Muscle layer of duodenum (tissue), 2 donors: Measurements from ENCODE around the gene DCLK1.

Experiments used
- H3K27ac ChIP-seq: one replicate; pipeline ENCODE4 v1.7.0; 2013; ENCODE audit warnings: mild to moderate bottlenecking, low read length
- H3K27me3 ChIP-seq: one replicate; pipeline ENCODE4 v1.7.0; 2013; ENCODE audit warnings: low read depth, mild to moderate bottlenecking, control low read depth, low read length
- H3K36me3 ChIP-seq, 2 donors: one replicate each; pipeline ENCODE4 v1.7.0; 2013; ENCODE audit warnings: low read length in 2 of 2, control low read depth in 1 of 2, mild to moderate bottlenecking in 1 of 2; ENCODE audit not compliant: insufficient read depth in 2 of 2, control insufficient read depth in 1 of 2
- H3K4me1 ChIP-seq, 2 donors: one replicate each; pipeline ENCODE4 v1.7.0; 2013; ENCODE audit warnings: low read length in 2 of 2, mild to moderate bottlenecking in 2 of 2, control low read depth in 1 of 2, moderate library complexity in 1 of 2; ENCODE audit not compliant: insufficient read depth in 2 of 2, control insufficient read depth in 1 of 2
- H3K4me3 ChIP-seq, 2 donors: one replicate each; pipeline ENCODE4 v1.7.0; 2013; ENCODE audit warnings: low read length in 2 of 2, low read depth in 1 of 2, mild to moderate bottlenecking in 1 of 2
- H3K9me3 ChIP-seq, 2 donors: one replicate each; pipeline ENCODE4 v1.7.0; 2013; ENCODE audit warnings: low read length in 2 of 2, control low read depth in 1 of 2, mild to moderate bottlenecking in 1 of 2; ENCODE audit not compliant: control insufficient read depth in 1 of 2
- donor health status: healthy.

DCLK1 gene

DNA sequence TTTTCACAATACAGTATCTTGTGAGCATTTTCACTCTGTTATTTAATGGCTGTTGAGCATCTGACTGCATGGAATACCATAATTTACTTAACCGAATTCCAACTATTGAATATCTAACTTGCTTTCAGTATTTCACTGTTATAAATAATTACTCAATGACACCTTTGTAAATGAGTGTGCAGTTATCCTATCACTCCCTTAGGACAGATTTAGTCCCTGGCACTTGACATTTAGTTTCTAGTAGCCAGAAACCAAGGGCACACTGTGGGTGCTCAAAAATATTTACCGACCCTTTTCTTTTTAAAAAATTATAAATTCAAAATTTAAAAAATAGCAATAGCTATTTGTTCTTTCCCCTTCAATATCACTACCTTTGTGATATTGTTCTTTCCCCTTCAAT lies 258.8 kb downstream of the DCLK1 start:
- Histone ChIP-seq H3K4me1 (no peaks in the 10 kb centered on the region), H3K27me3 (no peaks in the 10 kb centered on the region), H3K9me3 (no peaks in the 10 kb centered on the region), H3K27ac (no peak overlapping the region), H3K4me3 (no peak overlapping the region), H3K36me3 (peaks cover 0 to 5% of the 10 kb centered on the region in 2 donors)

DNA sequence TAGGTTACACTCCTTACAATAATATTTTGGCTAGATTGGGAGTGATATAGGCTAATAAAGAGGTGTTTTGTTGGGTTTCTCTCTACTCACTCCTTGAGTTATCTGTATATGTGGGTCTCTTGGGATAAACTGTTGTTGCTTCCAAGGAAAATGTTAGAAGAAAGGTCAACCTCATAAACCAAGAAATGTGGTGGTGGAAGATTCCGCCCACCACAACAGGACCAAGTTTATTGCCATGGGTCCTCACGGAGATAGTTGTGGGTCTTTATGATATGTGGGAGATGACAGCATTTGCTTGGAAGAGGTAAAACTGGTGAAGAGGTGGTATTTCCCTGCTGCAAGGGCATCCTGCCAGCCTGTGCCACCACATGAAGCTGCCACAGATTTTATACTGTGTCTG lies 259.6 kb downstream of the DCLK1 start:
- Histone ChIP-seq H3K27ac (no peak overlapping the region), H3K4me1 (no peaks in the 10 kb centered on the region), H3K4me3 (no peak overlapping the region), H3K36me3 (peaks cover 0 to 5% of the 10 kb centered on the region in 2 donors), H3K27me3 (no peaks in the 10 kb centered on the region), H3K9me3 (no peaks in the 10 kb centered on the region)

DNA sequence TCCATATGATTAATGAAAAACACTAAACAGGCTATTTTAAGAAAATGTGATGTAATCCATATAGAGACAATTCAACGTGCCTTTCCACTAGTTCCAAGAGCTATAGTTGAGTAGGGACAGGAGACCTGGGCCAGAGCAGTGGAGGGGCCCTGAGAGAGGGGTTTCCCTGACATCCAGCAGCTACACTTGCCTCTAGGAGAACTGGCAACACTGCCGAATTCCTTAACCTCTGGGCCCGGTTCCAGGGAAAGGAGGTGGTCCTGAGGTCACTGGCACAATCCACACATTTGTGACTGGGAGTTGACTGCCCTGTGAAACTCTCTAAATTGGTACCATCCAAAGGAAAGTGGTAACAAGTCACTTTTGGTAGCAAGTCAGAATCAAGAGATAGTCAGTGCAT lies 264.4 kb downstream of the DCLK1 start:
- H3K36me3 ChIP-seq: peaks cover 0 to 5% of the 10 kb centered on the region in 2 donors
- no peaks in the 10 kb centered on the region for H3K9me3 ChIP-seq
- no peaks in the 10 kb centered on the region for H3K4me1 ChIP-seq
- no peak overlapping the region for H3K4me3 ChIP-seq
- H3K27ac ChIP-seq: no peak overlapping the region
- H3K27me3 ChIP-seq: no peaks in the 10 kb centered on the region

DNA sequence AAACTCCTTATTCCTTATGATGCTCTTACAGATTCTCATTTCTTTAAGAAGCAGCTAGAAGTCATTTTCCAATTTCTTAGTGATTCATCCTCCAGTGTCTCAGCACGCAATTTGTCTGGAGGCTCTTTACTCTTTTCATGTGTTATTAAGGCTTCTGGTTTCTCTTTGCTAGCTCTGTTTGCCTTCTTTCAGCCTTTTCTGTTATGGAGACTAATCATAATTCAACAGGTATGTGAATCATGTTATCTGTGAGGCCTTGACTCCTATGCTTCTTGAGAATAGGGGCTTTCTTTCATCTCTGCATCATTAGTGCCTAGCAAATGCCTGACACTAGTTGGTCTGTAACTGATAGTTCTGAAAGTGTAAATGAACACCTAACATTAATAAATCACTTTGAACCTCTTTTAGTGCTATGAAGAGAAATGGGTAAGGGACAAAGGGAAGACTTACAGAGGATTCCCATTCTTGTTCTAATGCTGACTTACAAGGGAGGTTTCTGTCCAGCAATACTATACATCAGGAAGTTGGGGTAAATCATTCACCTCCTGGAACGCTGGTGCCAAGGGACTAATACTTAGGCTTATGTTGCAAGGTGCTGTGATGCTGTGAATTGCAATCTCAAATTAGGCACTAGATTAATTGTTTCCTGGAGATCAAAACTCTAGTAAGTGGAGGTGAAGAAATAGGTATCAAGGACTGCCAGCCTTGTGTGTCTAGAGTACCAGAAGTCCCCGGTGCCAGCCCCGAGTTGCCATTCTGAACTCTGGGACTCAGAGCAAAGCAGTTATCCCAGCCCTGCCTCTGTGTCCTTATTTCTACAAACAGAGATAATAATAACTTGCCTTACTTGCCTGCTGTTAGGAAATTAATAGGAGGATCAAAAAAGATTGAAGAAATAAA lies 265.6 kb downstream of the DCLK1 start:
- Histone ChIP-seq H3K4me3 (no peak overlapping the region), H3K27me3 (no peaks in the 10 kb centered on the region), H3K36me3 (peaks cover 0 to 5% of the 10 kb centered on the region in 2 donors), H3K9me3 (no peaks in the 10 kb centered on the region), H3K27ac (no peak overlapping the region), H3K4me1 (no peaks in the 10 kb centered on the region)

DNA sequence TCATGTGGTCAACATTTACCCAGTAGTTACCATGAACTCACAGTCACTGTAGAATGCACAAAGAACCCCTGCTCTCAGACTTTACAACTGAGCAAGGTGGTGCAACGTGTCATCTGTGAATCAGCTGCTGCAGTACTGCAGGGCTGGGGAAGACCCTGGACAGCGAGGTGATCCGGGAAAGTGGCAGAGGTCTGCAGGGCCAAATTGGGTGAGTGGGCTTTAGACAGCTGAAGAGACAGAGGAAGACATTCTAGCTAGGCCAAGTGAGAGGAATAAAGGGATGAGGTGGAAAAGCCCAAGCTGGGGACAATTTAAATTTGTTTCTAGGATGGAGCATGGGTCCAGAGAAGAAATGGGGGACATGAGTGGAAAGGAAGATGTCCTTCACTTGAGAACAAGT lies 270.5 kb downstream of the DCLK1 start:
- Histone ChIP-seq H3K27me3 (no peaks in the 10 kb centered on the region), H3K36me3 (no peaks in the 10 kb centered on the region), H3K4me3 (no peak overlapping the region), H3K27ac (no peak overlapping the region), H3K9me3 (no peaks in the 10 kb centered on the region), H3K4me1 (peaks cover 0 to 11% of the 10 kb centered on the region in 2 donors)

DNA sequence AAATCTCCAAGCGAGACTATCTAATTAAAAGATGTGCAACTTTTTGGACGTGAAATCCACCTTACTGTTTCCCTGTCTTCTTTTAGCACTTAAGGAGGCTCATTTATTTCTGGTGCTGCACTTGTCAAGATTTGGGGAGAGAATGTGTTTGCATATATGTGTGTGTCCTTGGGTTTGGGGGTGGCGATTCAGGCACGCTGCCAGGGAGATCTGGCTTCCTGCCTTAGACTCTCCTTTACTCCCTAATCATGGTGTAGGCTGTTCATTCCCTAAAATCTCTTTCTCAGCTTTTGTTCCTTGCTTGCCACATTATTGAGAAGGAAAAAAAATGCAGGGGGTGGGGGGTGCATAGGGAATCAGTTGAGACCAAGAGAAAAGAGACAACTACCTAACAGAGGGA lies 271.2 kb downstream of the DCLK1 start:
- H3K9me3 ChIP-seq: no peaks in the 10 kb centered on the region
- no peaks in the 10 kb centered on the region for H3K27me3 ChIP-seq
- no peak overlapping the region for H3K4me3 ChIP-seq
- H3K4me1 ChIP-seq: peaks cover 0 to 11% of the 10 kb centered on the region in 2 donors
- H3K27ac ChIP-seq: no peak overlapping the region
- H3K36me3 ChIP-seq: no peaks in the 10 kb centered on the region

DNA sequence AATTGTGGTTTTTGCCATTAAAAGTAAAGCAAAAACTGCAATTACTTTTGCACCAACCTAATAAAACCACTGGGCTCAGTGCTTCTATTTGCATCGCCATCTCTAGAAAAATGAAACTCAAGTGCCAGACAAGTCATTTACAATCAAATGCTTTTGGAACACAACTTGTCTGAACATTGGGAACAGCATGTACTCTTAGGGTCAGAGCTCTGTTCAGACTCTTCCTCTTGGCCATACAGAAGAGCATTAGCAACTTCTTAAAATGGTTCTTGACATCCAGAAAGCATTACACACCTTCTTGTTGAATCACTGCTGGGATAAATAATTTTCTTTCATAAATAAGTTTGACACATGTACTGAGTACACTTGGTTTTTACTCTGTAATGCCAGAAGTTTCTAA lies 272.5 kb downstream of the DCLK1 start:
- no peaks in the 10 kb centered on the region for H3K9me3 ChIP-seq
- no peaks in the 10 kb centered on the region for H3K36me3 ChIP-seq
- no peak overlapping the region for H3K4me3 ChIP-seq
- no peaks in the 10 kb centered on the region for H3K27me3 ChIP-seq
- peak overlapping the region; percentile 73 for H3K27ac ChIP-seq
- peaks cover 0 to 11% of the 10 kb centered on the region in 2 donors for H3K4me1 ChIP-seq

DNA sequence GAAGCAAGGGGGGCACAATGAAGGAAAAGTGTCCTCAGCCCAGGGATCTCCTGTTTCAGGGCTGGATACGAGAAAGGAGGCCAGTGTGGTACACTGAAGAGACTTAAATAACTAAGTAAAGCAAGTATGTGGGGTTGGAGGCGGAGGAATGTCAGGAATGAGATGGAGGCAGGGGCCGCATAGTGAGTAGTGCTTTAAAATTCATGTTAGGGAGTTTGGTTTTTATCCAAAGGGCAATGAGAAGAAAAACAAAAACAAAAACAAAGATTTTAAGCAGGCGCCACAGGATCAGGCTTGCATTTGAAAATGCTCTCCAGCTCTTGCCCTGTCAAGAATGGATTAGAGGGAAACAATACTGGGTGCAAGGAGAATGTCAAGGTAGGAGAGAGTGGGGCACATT lies 273.4 kb downstream of the DCLK1 start:
- Histone ChIP-seq H3K36me3 (peaks cover 0 to 4% of the 10 kb centered on the region in 2 donors), H3K4me1 (peaks cover 0 to 11% of the 10 kb centered on the region in 2 donors), H3K27me3 (no peaks in the 10 kb centered on the region), H3K4me3 (no peak overlapping the region), H3K27ac (peak overlapping the region; percentile 73), H3K9me3 (no peaks in the 10 kb centered on the region)

DNA sequence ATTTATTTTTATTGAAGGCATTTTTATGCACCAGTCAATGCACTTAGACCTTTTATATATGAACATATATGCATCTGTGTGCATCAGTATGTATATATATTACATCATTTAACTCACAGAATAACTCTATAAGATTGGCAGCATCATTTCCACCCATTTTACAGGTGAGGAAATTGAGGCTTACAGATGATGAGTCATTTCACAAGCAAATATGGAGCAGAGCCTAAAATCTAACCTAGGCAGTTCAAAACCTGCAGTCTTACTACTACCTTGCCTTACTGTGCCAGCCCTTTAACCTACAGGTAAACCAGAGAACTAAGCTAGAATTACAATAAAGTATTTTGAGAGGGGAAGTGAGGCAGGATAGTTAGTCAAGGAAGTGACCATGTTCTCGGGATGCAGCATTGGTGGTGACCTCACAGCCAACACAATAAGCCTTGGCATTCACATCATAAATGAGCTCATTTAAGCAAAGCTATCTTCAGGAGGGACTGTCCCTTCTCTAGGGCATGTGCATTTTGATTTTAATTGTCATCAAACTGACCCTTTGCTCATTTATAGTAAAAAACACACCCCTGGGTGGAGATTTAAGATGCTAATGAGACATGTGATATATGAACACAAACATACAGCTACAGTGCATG lies 274.3 kb downstream of the DCLK1 start:
- H3K9me3 ChIP-seq: no peaks in the 10 kb centered on the region
- peaks cover 0 to 4% of the 10 kb centered on the region in 2 donors for H3K36me3 ChIP-seq
- H3K27ac ChIP-seq: peak overlapping the region; percentile 73
- H3K27me3 ChIP-seq: no peaks in the 10 kb centered on the region
- H3K4me1 ChIP-seq: peaks cover 0 to 11% of the 10 kb centered on the region in 2 donors
- no peak overlapping the region for H3K4me3 ChIP-seq

DNA sequence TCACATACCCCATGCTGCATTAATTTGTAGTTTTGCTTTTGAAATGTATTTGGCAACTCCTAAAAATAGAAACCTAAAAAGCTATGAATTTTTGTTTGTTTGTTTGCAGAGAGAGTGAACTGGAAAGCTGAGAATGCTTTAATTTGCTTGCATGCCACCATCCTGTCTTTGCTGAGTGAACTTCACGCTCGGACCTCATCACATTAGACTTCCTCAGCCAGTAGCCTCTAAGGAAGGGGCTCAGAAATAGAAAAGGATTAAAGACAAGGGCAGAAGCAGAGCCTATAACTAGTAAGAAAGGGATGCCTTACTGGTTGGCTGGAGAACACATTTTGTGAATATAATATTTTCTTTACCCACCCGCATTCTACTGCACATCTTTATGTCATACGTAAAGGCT lies 275.1 kb downstream of the DCLK1 start:
- no peaks in the 10 kb centered on the region for H3K9me3 ChIP-seq
- H3K36me3 ChIP-seq: peaks cover 0 to 4% of the 10 kb centered on the region in 2 donors
- H3K4me3 ChIP-seq: no peak overlapping the region
- peaks cover 0 to 11% of the 10 kb centered on the region in 2 donors for H3K4me1 ChIP-seq
- H3K27me3 ChIP-seq: no peaks in the 10 kb centered on the region
- H3K27ac ChIP-seq: no peak overlapping the region

DNA sequence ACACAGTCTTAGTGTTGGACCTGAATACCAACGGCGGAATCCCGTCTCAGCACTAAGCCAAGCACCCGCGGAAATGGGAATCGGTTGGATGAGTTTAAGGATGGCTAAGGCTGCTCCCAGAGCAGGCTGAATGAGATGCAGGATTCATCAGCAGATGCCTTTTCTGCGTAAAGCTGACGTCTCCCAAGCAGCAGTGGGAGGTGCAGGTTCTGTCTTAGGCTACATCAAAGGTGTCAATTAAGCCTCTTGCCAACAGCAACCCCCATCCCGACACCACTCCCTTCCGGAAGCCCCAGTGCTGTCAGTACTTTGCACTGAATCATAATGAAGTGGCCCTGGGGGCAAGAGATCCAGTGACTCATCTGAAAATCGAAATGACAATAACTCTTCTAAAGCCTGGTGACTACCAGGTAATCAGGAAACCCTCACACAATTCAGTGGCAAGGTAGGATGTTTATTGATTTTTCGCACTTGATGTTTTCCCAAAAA lies 275.6 kb downstream of the DCLK1 start:
- peaks cover 0 to 4% of the 10 kb centered on the region in 2 donors for H3K36me3 ChIP-seq
- no peak overlapping the region for H3K27ac ChIP-seq
- peaks cover 0 to 11% of the 10 kb centered on the region in 2 donors for H3K4me1 ChIP-seq
- no peaks in the 10 kb centered on the region for H3K27me3 ChIP-seq
- H3K4me3 ChIP-seq: no peak overlapping the region
- H3K9me3 ChIP-seq: no peaks in the 10 kb centered on the region
